GM23338 (cell line): Measurements from ENCODE around the gene HDAC9. TPM values are rescaled to one million over a fixed set of nuclear protein-coding genes. Genes with fewer than 3 reads are reported as not detected.

ENCODE experiments used
- ATAC-seq: fragments of 200-7000 bp; cut with Tn5 transposase; 3 replicates; pipeline ENCODE4 v1.9.1; 2020
- DNase-seq: peaks from one replicate; pipeline ENCODE4 v3.0.0-alpha.2; 2015; ENCODE audit warnings: low spot score
- H2AFZ ChIP-seq: fragments of 200-600 bp; sonication (generic); 2 replicates; pipeline ENCODE4 v1.8.0; 2016; ENCODE audit warnings: antibody characterized with exemption, mild to moderate bottlenecking, moderate library complexity
- H3F3A ChIP-seq: fragments of 200-600 bp; sonication (generic); replicated peaks from 2 replicates; pipeline ENCODE4 v1.8.0; 2017; ENCODE audit warnings: antibody characterized with exemption, mixed run types, low read depth
- H3K27ac ChIP-seq: fragments of 200-600 bp; sonication (generic); 2 replicates; pipeline ENCODE4 v1.6.1; 2016; ENCODE audit warnings: low read depth
- H3K27me3 ChIP-seq: fragments of 200-600 bp; sonication (generic); 2 replicates; pipeline ENCODE4 v1.8.0; 2016; ENCODE audit warnings: mild to moderate bottlenecking, mixed run types, moderate library complexity; ENCODE audit not compliant: insufficient read depth
- H3K36me3 ChIP-seq: fragments of 200-600 bp; sonication (generic); 2 replicates; pipeline ENCODE4 v1.8.0; 2016; ENCODE audit warnings: mild to moderate bottlenecking; ENCODE audit not compliant: insufficient read depth
- H3K4me1 ChIP-seq: fragments of 200-600 bp; sonication (generic); 2 replicates; pipeline ENCODE4 v1.8.0; 2016; ENCODE audit warnings: mild to moderate bottlenecking, moderate library complexity; ENCODE audit not compliant: insufficient read depth
- H3K4me2 ChIP-seq: fragments of 200-600 bp; sonication (generic); 2 replicates; pipeline ENCODE4 v1.7.1; 2017; ENCODE audit warnings: mixed run types
- H3K4me3 ChIP-seq: fragments of 200-600 bp; sonication (generic); 2 replicates; pipeline ENCODE4 v1.6.1; 2016; ENCODE audit warnings: mixed run types
- H3K79me2 ChIP-seq: fragments of 200-600 bp; sonication (generic); replicated peaks from 2 replicates; pipeline ENCODE4 v1.8.0; 2017; ENCODE audit warnings: mild to moderate bottlenecking; ENCODE audit not compliant: insufficient read depth
- H3K9me2 ChIP-seq: fragments of 200-600 bp; sonication (generic); 2 replicates; pipeline ENCODE4 v1.8.0; 2017; ENCODE audit not compliant: insufficient read depth
- H4K20me1 ChIP-seq: fragments of 200-600 bp; sonication (generic); replicated peaks from 2 replicates; pipeline ENCODE4 v1.8.0; 2017; ENCODE audit warnings: mild to moderate bottlenecking; ENCODE audit not compliant: insufficient read depth
- H3K27ac Mint-ChIP-seq: 2 replicates; pipeline ENCODE4 v1.8.0; 2020; ENCODE audit warnings: inconsistent platforms, mild to moderate bottlenecking, moderate library complexity, mixed read lengths
- H3K27me3 Mint-ChIP-seq: 3 replicates; pipeline ENCODE4 v1.8.0; 2022; ENCODE audit warnings: low read depth, mild to moderate bottlenecking, moderate library complexity, mixed read lengths, inconsistent platforms; ENCODE audit not compliant: insufficient read depth, poor library complexity
- H3K36me3 Mint-ChIP-seq: 3 replicates; pipeline ENCODE4 v1.8.0; 2021; ENCODE audit warnings: low read depth, mild to moderate bottlenecking, inconsistent platforms, moderate library complexity, mixed read lengths
- H3K4me1 Mint-ChIP-seq: 3 replicates; pipeline ENCODE4 v1.8.0; 2020; ENCODE audit warnings: mild to moderate bottlenecking, inconsistent platforms, mixed read lengths
- H3K4me3 Mint-ChIP-seq: 3 replicates; pipeline ENCODE4 v1.8.0; 2021; ENCODE audit warnings: moderate library complexity, mild to moderate bottlenecking, inconsistent platforms, mixed read lengths
- H3K9me3 Mint-ChIP-seq: 3 replicates; pipeline ENCODE4 v1.8.0; 2020; ENCODE audit warnings: moderate library complexity, mild to moderate bottlenecking, inconsistent platforms, mixed read lengths
- CREB1 ChIP-seq: fragments of 250-450 bp; sonication (Bioruptor Pico); IDR thresholded peaks from 2 replicates; pipeline ENCODE4 v1.5.0; 2020; ENCODE audit warnings: low read depth, mild to moderate bottlenecking, moderate library complexity
- EZH2 ChIP-seq: fragments of 200-600 bp; sonication (generic); IDR thresholded peaks from one replicate; pipeline ENCODE4 v1.8.0; 2017; ENCODE audit warnings: antibody characterized with exemption, mild to moderate bottlenecking, low read depth; ENCODE audit not compliant: unreplicated experiment
- EZH2phosphoT487 ChIP-seq: fragments of 200-600 bp; sonication (generic); IDR thresholded peaks from one replicate; pipeline ENCODE4 v1.8.1; 2018; ENCODE audit warnings: antibody characterized with exemption; ENCODE audit not compliant: unreplicated experiment
- JUNB ChIP-seq: IDR thresholded peaks from one replicate; pipeline ENCODE4 v1.6.1; 2016; ENCODE audit warnings: antibody characterized with exemption; ENCODE audit not compliant: unreplicated experiment
- NANOG ChIP-seq: IDR thresholded peaks from 2 replicates; pipeline ENCODE4 v1.6.1; 2016; ENCODE audit warnings: antibody characterized with exemption, borderline replicate concordance
- POLR2AphosphoS5 ChIP-seq: IDR thresholded peaks from 2 replicates; pipeline ENCODE4 v1.6.1; 2016; ENCODE audit warnings: antibody characterized with exemption, low read depth
- STAT1 ChIP-seq: IDR thresholded peaks from one replicate; pipeline ENCODE4 v1.6.1; 2016; ENCODE audit warnings: antibody characterized with exemption; ENCODE audit not compliant: unreplicated experiment
- ZNF114 ChIP-seq: fragments of 250-450 bp; sonication (Bioruptor Pico); IDR thresholded peaks from 2 replicates; pipeline ENCODE4 v1.5.0; 2020; ENCODE audit warnings: mild to moderate bottlenecking, moderate library complexity
- ZNF331 ChIP-seq: fragments of 250-450 bp; sonication (Bioruptor Pico); IDR thresholded peaks from 2 replicates; pipeline ENCODE4 v1.5.0; 2020; ENCODE audit warnings: low read depth, mild to moderate bottlenecking, moderate library complexity
- polyA plus RNA-seq: library from polyadenylated mRNA; unstranded; fragments of >200 nt; fragmentation: Nextera tagmentation; extraction: Ambion mirVana; gene quantifications from 2 replicates; pipeline ENCODE4 v1.2.1, GENCODE V29; 2016
- total RNA-seq: library from RNA; depleted of rRNA; stranded (reverse); fragments of >200 nt; shearing (Covaris generic); gene quantifications from 2 replicates; pipeline ENCODE4 v1.2.3, GENCODE V29; 2014
- TF ChIP-seq, protein P1 (sequence below), 2 experiments: fragments of 200-600 bp in 1 of 2; sonication (generic) in 1 of 2; conservative IDR thresholded peaks; 2 replicates each; pipeline versions ENCODE4 v1.5.1 to v1.6.1; 2016 to 2017; ENCODE audit warnings: antibody characterized with exemption in 2 of 2, low read depth in 2 of 2, mild to moderate bottlenecking in 2 of 2, moderate library complexity in 1 of 2
- TF ChIP-seq, protein P2 (sequence below): fragments of 250-450 bp; sonication (Bioruptor Pico); IDR thresholded peaks from 2 replicates; pipeline ENCODE4 v1.5.0; 2020; ENCODE audit warnings: mild to moderate bottlenecking, moderate library complexity
- TF ChIP-seq, protein P3 (sequence below): IDR thresholded peaks from 2 replicates; pipeline ENCODE4 v1.6.1; 2016; ENCODE audit warnings: antibody characterized with exemption
- TF ChIP-seq, protein P4 (sequence below): IDR thresholded peaks from one replicate; pipeline ENCODE4 v1.6.1; 2018; ENCODE audit warnings: antibody characterized with exemption; ENCODE audit not compliant: unreplicated experiment

HDAC9 gene
- total and polyA plus RNA-seq, 2 experiments from 2014 or later, result 8.3 to 18.5 TPM

DNA sequence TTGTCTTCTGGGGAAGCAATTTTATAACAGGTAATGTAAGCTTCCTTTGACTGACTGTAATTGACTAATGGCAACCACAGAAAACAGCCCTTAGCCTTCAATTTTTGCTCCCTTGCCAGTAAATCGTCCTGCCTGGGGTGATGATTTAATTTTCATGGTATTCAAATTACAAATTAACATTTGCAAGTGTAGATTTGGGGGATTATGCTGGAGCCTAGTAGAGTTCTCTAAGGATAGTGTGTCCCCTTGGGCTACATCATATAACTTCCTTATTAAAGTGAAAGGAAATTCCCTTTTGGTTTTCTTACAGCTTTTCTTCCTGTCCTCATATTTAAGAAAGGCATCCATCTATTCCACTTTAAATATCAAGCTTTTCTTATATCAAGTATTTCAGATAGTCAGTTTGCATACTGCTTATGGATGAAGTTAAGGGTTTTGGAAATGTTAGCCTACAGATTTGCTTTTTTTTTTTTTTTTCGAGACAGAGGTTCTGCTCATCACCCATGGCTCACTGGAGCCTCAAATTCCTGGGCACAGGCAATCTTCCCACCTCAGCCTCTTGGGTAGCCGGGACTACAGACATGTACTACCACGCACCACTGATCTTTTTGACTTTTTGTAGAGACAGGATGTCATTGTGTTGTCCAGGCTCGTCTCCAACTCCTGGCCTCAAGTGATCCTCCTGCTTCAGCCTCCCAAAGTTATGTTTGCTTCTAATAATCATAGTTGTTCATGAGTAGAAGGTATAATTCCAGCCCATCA, 35.9 kb upstream of the HDAC9 start:
- H3K4me2 ChIP-seq, result no peak overlapping the region
- no peak overlapping the region; the same call in 1 of the 2 replicates for H2AFZ ChIP-seq
- H3K27ac ChIP-seq, result no peak overlapping the region
- Mint-ChIP-seq H3K4me1 (peaks cover 4% of the 10 kb centered on the region; the same call in 1 of the 3 replicates), H3K9me3 (no peaks in the 10 kb centered on the region), H3K36me3 (no peaks in the 10 kb centered on the region), H3K27me3 (no peaks in the 10 kb centered on the region), H3K4me3 (no peak overlapping the region), H3K27ac (no peak overlapping the region)
- TF ChIP-seq JUNB (no peak), CREB1 (CRISPR knock-in tag) (no peak), STAT1 (no peak), POLR2AphosphoS5 (no peak), EZH2phosphoT487 (no peak), ZNF114 (CRISPR knock-in tag) (no peak), ZNF331 (CRISPR knock-in tag) (no peak), EZH2 (no peak), NANOG (no peak)
- TF ChIP-seq, protein P1, sequence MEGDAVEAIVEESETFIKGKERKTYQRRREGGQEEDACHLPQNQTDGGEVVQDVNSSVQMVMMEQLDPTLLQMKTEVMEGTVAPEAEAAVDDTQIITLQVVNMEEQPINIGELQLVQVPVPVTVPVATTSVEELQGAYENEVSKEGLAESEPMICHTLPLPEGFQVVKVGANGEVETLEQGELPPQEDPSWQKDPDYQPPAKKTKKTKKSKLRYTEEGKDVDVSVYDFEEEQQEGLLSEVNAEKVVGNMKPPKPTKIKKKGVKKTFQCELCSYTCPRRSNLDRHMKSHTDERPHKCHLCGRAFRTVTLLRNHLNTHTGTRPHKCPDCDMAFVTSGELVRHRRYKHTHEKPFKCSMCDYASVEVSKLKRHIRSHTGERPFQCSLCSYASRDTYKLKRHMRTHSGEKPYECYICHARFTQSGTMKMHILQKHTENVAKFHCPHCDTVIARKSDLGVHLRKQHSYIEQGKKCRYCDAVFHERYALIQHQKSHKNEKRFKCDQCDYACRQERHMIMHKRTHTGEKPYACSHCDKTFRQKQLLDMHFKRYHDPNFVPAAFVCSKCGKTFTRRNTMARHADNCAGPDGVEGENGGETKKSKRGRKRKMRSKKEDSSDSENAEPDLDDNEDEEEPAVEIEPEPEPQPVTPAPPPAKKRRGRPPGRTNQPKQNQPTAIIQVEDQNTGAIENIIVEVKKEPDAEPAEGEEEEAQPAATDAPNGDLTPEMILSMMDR (conservative IDR thresholded peaks at IDR 0.05; ENCODE audit: low read depth in 2 of 2), result no peak
- TF ChIP-seq, protein P2, sequence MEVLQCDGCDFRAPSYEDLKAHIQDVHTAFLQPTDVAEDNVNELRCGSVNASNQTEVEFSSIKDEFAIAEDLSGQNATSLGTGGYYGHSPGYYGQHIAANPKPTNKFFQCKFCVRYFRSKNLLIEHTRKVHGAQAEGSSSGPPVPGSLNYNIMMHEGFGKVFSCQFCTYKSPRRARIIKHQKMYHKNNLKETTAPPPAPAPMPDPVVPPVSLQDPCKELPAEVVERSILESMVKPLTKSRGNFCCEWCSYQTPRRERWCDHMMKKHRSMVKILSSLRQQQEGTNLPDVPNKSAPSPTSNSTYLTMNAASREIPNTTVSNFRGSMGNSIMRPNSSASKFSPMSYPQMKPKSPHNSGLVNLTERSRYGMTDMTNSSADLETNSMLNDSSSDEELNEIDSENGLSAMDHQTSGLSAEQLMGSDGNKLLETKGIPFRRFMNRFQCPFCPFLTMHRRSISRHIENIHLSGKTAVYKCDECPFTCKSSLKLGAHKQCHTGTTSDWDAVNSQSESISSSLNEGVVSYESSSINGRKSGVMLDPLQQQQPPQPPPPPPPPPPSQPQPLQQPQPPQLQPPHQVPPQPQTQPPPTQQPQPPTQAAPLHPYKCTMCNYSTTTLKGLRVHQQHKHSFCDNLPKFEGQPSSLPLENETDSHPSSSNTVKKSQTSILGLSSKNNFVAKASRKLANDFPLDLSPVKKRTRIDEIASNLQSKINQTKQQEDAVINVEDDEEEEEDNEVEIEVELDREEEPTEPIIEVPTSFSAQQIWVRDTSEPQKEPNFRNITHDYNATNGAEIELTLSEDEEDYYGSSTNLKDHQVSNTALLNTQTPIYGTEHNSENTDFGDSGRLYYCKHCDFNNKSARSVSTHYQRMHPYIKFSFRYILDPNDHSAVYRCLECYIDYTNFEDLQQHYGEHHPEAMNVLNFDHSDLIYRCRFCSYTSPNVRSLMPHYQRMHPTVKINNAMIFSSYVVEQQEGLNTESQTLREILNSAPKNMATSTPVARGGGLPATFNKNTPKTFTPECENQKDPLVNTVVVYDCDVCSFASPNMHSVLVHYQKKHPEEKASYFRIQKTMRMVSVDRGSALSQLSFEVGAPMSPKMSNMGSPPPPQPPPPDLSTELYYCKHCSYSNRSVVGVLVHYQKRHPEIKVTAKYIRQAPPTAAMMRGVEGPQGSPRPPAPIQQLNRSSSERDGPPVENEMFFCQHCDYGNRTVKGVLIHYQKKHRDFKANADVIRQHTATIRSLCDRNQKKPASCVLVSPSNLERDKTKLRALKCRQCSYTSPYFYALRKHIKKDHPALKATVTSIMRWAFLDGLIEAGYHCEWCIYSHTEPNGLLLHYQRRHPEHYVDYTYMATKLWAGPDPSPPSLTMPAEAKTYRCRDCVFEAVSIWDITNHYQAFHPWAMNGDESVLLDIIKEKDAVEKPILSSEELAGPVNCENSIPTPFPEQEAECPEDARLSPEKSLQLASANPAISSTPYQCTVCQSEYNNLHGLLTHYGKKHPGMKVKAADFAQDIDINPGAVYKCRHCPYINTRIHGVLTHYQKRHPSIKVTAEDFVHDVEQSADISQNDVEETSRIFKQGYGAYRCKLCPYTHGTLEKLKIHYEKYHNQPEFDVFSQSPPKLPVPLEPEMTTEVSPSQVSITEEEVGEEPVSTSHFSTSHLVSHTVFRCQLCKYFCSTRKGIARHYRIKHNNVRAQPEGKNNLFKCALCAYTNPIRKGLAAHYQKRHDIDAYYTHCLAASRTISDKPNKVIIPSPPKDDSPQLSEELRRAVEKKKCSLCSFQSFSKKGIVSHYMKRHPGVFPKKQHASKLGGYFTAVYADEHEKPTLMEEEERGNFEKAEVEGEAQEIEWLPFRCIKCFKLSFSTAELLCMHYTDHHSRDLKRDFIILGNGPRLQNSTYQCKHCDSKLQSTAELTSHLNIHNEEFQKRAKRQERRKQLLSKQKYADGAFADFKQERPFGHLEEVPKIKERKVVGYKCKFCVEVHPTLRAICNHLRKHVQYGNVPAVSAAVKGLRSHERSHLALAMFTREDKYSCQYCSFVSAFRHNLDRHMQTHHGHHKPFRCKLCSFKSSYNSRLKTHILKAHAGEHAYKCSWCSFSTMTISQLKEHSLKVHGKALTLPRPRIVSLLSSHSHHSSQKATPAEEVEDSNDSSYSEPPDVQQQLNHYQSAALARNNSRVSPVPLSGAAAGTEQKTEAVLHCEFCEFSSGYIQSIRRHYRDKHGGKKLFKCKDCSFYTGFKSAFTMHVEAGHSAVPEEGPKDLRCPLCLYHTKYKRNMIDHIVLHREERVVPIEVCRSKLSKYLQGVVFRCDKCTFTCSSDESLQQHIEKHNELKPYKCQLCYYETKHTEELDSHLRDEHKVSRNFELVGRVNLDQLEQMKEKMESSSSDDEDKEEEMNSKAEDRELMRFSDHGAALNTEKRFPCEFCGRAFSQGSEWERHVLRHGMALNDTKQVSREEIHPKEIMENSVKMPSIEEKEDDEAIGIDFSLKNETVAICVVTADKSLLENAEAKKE (CRISPR knock-in tag), result no peak
- TF ChIP-seq, protein P3, sequence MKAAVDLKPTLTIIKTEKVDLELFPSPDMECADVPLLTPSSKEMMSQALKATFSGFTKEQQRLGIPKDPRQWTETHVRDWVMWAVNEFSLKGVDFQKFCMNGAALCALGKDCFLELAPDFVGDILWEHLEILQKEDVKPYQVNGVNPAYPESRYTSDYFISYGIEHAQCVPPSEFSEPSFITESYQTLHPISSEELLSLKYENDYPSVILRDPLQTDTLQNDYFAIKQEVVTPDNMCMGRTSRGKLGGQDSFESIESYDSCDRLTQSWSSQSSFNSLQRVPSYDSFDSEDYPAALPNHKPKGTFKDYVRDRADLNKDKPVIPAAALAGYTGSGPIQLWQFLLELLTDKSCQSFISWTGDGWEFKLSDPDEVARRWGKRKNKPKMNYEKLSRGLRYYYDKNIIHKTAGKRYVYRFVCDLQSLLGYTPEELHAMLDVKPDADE, result no peak
- TF ChIP-seq, protein P4, sequence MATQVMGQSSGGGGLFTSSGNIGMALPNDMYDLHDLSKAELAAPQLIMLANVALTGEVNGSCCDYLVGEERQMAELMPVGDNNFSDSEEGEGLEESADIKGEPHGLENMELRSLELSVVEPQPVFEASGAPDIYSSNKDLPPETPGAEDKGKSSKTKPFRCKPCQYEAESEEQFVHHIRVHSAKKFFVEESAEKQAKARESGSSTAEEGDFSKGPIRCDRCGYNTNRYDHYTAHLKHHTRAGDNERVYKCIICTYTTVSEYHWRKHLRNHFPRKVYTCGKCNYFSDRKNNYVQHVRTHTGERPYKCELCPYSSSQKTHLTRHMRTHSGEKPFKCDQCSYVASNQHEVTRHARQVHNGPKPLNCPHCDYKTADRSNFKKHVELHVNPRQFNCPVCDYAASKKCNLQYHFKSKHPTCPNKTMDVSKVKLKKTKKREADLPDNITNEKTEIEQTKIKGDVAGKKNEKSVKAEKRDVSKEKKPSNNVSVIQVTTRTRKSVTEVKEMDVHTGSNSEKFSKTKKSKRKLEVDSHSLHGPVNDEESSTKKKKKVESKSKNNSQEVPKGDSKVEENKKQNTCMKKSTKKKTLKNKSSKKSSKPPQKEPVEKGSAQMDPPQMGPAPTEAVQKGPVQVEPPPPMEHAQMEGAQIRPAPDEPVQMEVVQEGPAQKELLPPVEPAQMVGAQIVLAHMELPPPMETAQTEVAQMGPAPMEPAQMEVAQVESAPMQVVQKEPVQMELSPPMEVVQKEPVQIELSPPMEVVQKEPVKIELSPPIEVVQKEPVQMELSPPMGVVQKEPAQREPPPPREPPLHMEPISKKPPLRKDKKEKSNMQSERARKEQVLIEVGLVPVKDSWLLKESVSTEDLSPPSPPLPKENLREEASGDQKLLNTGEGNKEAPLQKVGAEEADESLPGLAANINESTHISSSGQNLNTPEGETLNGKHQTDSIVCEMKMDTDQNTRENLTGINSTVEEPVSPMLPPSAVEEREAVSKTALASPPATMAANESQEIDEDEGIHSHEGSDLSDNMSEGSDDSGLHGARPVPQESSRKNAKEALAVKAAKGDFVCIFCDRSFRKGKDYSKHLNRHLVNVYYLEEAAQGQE, result no peak
- H3K79me2 ChIP-seq, result no peaks in the 10 kb centered on the region
- no peaks in the 10 kb centered on the region for H3K9me2 ChIP-seq
- H3K36me3 ChIP-seq, result no peaks in the 10 kb centered on the region
- no peaks in the 10 kb centered on the region for H4K20me1 ChIP-seq
- H3K4me1 ChIP-seq, result no peaks in the 10 kb centered on the region
- H3K4me3 ChIP-seq, result no peak overlapping the region
- H3K27me3 ChIP-seq, result no peaks in the 10 kb centered on the region
- no peaks in the 10 kb centered on the region for H3F3A ChIP-seq
- ATAC-seq, result no peak
- no peak for DNase-seq
